GM21576 (cell line): ENCODE measurements around the gene NES.

ENCODE experiments used
- ATAC-seq: cut with Tn5 transposase; IDR thresholded peaks from one replicate; pipeline ENCODE4 v1.9.1; 2021; ENCODE audit warnings: mild to moderate bottlenecking, moderate library complexity; ENCODE audit not compliant: unreplicated experiment

The NES gene

DNA sequence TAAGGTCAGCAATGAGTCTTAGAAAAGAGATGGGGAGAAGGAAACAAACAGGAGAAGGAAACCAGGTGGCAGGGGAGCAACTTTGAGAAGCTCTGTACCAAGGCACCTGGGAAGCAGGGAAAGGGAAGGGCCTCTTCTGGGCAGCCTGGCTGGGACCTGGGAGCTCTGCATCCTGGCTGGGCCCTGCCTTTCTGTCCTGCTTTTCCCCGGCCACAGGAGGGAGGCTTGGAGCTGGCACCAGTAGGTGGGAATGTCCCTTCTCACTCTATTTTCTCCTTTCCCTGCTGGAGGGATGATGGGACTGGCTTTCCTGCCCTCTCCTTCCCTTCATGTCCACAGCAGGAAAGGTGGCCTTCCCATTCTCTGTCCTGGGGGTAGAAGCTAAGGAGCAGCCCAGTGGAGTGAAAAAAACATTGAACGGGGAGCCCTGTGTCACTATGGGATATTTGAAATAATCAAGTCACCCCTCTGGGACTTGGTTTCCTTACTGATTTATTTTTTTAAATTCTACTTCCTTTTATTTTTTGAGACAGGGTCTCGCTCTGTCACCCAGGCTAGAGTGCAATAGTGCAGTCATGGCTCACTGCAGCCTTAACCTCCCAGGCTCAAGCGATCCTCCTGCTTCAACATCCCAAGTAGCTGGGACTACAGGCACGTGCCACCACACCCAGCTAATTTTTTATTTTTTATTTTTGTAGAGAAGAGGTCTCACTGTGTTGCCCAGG is 5.1 kb upstream of the NES start:
- no peak for ATAC-seq

DNA sequence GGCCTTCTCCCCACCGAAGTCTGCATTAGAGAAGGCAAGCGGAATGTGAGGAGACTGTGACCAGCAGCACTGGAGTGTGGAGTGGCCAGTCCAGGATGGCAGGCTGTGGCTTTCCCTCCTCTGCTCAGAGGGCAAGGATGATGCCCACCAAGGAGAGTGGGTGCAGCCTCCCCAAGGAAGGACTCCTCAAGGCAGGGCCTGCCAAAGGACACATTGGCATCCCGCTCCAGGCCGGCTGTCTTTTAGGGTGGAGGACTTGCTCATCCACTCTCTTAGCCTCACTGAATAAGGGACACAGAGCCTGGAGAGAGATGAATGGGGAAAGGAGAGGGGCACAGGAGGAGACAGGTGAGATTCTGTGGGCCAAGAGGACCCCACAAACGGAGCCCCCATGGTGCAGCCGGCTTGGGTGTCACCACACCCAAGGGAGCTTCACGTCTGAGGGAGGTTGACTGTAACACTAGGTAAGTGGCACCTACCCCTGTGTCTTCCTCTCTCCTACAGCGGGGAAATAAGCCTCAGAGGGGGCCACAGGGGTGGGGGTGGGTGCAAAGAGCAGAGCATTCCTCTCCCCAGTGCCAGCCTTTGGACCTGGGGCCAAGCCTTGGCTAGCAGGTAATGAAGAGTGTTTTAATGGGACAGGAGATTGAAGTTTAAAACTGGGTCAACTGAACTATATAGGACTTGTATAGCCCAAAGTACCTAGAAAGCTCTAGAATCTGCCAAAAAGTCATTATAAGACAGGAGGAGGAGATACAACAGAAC is 4.2 kb upstream of the NES start:
- no peak for ATAC-seq

DNA sequence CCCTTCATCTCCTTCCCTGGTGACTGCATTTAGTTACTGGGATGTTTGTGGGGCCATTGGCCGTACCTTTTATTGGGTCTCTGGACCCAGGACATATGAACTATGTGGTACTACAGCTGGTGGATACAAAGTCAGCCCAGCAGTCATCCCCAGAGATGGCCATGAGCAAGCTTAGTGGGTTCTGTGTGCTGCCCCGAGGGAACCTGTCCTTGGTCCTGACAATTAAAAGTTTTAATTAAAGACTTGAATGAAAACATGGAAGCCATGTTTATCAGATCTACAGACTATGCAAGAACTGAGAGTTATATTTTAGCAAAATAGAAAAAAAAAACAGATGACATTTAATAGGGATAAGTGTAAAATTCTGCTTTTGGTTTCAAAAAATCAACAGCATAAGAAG is 2.8 kb upstream of the NES start:
- ATAC-seq: no peak

DNA sequence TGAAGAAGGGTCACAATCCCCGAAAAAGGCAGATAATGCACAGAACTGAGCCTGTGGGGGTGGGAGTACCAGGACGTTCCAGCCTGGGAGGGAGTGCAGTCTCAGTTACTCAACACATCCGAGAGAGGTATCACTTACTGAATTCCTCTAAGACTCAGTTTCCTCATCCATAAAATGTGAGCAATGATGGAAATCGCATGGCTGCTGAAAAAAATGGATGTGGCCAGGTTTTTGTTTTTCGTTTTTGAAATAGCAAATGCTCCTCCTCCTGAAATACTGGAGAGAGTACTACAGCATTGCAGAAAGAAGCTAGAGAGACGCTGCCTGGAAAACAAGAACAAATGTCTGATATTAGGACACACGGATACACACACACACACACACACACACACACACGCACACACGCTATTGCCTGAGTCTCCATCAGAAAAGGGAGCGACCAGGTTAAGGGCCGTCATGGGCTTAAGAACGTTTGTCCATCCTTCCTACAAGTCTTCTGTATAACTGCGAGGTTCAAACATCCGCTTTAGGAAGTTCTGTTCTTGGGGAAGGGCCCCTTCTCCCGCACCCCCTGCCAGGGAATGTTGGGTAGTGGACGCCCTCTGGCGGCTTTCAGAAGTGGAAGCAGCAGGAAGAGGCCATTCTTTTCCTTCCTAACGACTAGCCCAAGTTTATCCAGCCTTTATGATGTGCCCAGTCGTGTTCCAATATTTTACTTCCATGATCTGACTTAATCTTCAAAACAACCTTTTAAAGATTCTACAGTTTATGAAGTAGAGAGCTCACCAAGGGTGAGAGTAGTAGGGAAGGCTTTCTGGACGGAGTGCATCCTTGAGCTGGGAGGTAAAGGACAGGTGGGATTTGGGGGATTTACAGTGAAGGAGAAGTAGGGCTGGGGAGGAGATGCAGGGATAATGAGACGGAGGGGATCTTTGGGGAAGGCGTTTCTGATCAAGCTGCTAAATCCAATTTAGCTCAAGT is 699 bp upstream of the NES start:
- ATAC-seq: no peak

DNA sequence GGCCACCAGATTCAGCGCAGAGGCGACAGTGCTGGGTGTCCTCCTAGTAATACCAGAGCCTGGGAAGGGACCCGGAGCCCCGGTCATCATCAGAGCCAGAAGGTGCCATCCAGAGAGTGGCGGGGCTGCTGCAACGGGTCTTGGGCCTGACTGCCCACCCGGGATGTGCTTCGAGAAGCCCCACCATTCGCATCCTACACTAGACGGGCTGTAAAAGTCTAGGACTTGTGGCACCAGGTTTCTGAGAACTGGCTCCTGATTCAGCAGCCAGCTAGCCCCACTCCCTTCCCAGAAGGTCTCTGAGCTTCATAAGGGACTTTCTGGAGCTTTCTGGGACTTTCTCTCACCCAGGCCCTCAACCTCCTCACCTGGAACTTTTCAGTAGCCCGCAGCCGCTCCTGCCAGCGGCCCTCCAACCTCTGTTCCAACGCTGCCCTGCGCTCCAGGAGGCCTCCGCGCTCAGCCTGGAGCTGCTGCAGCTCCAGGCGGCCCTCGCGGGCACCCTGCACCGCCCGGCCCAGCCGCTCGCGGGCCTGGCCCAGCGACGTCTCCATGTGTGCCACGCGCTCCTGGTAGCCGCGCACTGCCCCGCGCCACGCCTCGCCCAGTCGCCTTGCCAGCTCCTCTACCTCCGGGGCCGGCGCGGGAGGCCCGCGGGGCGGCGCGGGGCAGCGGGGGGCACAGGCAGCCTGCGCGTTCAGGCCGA is 940 bp downstream of the NES start:
- no peak for ATAC-seq

DNA sequence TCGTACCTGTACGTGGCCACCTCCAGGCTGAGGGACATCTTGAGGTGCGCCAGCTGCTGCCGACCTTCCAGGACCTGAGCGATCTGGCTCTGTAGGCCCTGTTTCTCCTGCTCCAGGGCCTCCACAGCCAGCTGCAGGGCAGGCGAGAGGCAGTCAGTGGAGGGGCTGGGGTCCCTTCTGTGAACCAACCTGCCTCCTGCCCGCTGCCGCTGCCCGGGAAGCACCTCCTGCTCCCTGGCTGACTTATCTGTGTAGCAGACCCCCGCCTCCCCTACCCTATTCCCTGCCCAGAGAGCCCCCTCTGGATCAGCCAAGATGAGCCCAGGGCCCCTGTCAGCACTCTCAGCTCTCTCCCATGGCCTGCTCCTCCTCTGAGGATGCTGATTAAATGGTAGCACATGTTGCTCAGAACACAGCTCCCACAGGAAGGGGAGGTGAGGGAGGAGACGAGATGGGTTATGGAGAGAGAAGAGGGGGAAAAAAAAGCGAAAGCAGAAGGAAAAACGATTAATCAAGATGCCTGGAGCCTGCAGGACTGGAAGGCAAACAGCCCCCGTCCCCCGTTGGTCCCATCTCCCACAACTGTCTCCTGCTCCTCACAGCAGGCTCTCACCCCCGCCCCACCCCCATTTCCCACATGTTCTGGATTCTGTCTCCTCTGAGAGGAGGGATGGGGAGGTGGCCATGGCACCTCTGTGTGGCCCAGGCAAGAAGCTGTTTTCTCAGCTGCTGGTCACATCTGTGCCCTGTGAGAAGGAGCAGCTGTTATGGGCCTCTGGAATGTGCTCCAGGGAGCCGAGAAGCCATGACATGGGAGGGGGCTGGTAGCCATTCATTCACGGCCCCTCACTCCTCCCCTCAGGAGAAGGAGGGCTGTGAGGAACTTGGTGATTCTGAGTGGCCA is 1.7 kb downstream of the NES start:
- no peak for ATAC-seq

DNA sequence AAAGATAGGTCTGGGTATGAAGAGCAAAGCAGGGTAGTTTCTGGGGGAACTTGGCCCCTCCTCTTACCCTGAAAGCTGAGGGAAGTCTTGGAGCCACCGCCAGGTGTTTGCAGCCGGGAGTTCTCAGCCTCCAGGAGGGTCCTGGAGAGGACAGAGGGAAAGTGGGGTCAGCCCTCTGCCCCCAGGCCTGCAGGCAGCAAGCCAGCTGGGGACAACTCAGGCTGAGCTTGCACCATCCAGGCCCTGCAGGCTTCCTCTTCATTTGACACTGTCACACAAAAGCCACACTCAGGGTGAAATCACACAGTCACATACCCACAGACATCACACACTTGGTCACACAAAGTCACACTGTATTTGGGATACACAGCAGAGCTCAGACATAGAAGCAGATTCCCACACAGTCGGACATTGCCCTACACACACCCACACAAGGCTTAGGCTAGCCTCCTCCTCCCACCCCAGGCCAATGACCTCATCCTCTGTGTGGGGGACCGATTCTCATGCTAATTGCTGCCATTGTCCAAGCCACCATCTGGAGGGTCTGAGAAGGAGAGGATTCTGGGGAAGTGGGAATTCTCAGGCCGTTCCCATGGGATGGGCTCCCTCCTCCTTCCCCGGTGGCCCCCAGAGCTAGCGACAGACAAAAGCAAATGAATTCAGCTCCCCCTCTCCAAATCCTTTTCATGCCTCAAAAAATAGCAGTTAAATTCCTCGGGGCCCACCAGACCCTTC is 3.7 kb downstream of the NES start:
- ATAC-seq: no peak

DNA sequence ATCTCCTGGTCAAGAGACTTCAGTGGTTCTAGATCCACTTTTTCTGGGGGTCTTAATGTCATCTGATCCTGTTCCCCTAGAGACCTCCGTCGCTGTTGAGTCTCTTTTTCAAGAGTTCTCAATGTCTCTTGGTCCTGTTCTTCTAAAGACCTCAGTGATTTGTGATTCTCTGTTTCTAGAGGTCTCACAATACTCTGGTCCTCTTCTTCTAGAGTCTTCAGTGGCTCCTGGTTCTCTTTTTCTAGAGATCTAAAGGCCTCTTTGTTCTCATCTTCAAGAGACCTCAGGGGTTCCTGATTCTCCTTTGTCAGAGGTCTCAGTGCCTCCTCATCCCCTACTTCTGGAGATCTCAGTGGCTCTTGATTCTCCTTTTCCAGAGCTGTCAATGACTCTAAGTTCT is 5.4 kb downstream of the NES start:
- ATAC-seq: no peak

DNA sequence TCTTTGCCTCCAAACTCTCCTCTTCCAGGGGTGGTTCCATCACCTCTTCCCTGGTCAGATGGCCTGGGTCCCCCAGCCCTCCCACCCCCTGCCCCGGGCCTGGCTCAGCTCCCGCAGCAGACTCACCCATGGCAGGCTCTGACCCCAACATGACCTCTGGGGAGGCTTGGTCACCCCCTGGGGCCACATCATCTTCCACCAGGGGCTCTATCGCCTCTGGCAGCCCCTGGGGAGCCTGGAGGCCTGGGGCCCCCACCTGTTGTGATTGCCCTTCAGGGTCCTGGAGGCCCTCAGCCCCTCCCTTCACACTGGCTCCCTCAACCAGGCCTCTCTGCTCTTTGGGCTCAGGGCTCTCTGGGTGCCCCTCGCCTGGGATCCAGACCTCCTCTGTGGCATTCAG is 6.4 kb downstream of the NES start:
- no peak for ATAC-seq

DNA sequence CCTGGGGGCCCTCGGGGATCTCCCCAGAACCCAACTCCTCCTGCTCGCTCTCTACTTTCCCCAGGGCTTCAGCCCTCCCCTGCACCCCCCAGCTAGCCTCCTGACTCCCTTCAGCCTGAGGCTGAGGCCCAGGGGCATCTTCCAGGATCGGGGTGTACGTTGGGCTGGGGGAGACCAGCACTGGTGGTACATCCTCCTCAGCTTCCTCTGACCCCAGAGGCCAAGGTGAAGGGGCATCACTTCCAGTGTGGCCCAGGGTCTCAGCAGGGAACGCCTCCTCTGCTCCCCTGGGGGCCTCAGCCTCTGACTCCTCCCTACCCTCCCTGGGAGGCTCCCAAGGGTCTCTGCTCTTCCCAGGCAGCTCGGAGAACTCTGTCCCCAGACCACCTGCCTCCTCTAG is 6.8 kb downstream of the NES start:
- ATAC-seq: no peak

DNA sequence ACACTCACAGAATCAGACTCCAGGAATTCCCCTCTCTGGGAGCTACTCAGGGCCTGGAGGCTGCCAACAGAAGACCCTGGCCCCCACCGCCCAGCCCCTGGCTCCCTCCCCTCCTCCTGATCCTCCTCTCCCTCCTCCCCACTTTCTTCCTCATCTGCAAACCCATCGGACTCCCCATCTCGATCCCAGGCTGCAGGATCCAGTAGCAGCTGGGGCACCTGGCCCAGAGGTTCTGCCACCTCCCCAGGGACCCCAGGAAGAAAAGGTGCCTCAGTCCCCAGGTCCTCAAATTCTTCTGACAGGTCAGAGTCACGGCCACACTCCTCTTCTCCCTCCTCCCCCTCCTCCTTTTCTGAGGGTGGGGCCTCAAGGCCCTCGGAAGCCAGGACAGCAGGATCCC is 7.4 kb downstream of the NES start:
- ATAC-seq: no peak

DNA sequence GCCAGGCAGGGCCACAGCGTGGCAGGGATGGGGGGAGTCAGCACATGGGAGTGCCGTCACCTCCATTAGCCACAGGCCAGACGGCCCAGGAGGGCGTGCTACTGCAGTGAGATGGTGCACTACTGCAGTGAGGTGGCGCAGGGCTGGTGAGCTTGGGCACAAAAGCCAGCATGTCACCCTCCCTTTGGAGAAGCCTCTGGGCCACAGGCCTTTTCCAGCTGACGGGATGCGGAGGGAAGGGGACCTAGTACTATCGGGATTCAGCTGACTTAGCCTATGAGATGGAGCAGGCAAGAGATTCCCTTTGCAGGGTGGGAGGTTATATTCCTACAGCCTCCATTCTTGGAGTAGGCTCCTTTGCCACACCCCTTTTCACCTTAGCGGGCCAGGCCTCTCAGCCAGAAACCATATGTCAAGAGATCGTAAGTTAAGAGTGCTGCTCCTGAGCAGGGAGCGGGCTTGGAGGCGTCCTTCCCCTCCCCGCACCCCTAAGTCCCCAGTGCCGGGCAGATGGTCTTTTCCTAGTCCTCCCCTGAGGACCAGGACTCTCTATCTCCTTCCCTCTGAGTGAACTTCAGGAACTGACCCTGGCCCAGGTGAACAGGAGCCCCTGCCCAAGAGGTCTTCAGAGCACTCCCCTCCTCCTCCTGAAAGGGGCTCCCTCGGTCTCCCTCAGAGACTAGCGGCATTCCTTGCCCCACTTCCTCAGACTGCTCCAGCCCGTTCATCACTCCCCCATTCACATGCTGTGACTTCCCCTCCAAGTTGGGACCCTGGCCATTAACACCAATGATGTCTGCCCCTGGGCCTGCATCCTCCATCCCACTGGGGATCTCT is 8.2 kb downstream of the NES start:
- no peak for ATAC-seq

DNA sequence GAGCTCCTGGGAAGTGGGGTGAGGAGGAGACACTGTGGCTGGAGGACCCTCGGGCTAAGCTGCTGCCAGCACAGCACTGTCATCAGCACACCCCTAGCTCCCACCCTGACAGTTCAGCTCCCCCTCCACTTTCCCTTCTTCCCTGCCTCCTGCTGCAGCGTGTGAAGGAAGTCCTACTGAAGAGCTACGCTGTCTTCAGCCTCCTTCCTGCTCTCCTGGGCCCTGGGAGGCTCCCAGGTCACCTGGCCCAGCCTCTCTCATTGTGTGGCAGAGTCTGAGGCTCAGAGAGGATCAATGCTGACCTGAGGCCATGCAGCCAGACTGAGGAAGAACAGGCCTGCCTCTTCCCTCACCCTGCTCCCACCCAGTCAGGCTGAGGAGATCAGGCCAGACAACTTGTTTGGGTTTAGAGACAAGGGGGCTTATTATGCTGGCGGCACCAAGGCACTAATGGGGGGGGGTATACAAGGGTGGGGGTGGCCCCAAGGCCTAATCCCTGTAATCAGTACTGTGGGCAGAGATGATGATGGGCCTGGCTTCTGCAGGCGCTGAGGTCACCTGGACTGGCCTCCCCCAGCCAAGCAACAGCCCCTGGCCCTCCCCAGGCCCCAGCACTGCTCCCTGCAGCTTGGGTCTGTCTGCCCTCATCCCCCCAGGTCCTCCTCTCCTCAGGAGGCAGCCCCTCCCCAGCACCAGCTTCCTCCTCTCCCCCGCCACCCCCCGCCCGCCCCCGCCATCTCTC is 9.1 kb downstream of the NES start:
- no peak for ATAC-seq

DNA sequence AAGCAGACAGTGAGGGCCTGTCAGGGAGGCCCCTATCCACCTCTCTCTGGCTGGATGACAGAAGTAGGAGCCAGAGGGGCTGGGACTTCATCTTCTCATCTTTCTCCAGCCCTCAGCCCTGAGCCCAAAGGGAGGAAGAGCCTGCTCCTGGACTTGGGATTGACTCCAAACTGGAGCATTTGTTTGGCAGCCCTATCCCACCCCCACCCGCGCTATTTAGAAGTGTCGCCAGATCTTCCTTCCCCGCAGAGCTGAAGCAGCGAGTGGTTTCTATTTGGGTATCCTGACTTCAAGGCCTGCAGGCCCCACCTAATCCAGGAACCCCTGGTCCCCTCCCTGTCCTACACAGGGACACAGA is 9.6 kb downstream of the NES start:
- ATAC-seq: no peak

DNA sequence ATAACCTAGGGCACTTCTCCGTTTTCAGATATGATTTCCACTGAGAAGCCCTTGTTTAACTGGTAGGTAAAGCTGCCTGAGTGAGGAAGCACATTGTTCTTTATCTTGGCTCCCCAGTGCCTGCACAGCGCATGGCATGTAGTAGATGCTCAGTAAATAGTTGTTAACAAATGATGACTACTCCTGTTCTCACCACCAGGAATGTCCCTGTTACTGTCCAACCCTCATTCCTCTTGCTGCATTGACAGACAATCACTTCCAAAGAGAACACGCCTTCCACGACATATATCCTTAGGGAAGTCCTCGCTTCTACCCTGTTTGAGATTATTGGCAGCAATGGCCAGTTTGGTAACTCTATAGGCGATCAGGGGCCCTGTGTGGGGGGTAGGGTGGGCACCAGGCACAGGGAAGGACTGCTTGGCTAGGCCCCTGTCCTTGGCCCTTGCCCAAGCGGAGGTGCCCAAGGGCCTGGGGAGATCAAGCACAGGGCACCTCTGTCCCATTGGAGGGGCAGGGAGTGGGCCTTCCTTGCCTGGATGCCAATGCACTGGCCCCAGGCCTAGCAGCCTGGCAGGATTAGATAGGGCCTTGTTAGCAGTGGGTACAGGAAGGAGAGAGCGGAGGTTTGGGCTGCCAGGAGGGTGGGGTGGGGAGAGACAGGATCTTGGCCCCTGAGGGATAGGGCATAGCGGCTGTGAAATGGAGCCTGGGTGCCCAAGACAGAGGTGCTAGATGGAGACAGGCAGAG is 10.2 kb downstream of the NES start:
- no peak for ATAC-seq

DNA sequence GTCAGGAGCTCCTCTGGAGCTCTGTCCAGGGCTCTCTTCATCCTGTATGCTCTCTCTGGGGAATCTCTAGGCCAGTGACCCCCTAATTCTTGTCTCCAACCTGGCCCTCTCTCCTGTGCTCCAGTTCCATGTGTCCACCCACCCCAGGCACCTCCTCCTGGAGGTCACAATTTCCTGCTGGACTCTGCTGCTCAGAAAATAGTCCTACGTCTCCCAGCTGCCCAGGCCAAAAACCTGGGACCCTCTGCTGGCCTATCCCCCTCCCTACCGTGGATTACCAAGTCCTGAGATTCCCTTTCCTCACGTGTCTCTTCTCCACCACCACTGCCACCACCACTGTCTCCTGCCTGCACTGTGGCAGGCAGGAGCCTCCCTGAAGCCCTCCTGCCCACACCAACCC is 11.7 kb downstream of the NES start:
- no peak for ATAC-seq
